ENCODE results near the gene NCOA4. TPM values are rescaled to one million over a fixed set of nuclear protein-coding genes. Genes with fewer than 3 reads are reported as not detected.
"Not testable (repeated sequence)": the region's sequence is repeated elsewhere in the genome, so short reads cannot be mapped to it uniquely, and the experiment has no call there.

The NCOA4 gene
- total RNA-seq, 2 experiments from 2014 or later, result 71.1 to 78.8 TPM

DNA sequence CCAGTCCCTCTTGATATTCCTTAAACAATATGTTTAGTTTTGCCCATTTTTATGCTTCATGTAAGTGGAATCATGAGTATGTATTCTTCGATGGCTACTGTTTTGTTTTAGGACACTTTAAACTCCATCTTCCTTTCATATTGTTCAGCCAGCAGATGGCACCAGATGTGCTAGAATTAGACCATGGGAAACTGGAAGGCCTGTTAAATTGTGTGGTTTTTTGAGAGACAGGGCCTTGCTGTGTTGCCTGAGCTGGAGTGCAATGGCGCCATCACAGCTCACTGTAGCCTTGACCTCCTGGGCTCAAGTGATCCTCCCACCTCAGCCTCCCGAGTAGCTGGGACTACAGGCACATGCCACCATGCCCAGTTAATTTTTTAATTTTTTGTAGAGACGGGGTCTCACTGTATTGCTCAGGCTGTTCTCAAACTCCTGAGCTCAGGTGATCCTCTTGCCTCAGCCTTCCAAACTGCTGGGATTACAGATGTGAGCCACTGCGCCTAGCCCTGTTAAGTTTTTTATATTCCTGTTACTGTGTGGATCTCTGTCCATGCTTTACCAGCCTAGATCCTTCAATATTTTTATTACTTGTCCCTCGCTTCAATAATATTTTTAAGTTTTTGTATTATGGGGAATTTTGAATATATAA is 46.8 kb downstream of the NCOA4 start:
- peaks cover 44% of the 10 kb centered on the region for H3K36me3 ChIP-seq (ENCODE audit: insufficient read depth, low read length)
- H2AFZ ChIP-seq (ENCODE audit: low read length); H3K4me2 ChIP-seq (ENCODE audit: low read length); H3K4me3 ChIP-seq (ENCODE audit: low read depth, low read length, poor library complexity, severe bottlenecking); H4K20me1 ChIP-seq (ENCODE audit: insufficient read depth, low read length); CTCF ChIA-PET (ENCODE audit: unreplicated experiment); BruUV-seq (replicated peaks); H3K27ac ChIP-seq (ENCODE audit: low read depth, low read length, poor library complexity, severe bottlenecking); H3K9me3 ChIP-seq (ENCODE audit: low read length); H3K4me1 ChIP-seq (ENCODE audit: insufficient read depth, low read length, poor library complexity, severe bottlenecking); H3K9me2 ChIP-seq (ENCODE audit: insufficient read depth, low read length); POLR2A ChIA-PET: not testable (repeated sequence)
- H3K79me2 ChIP-seq (ENCODE audit: insufficient read depth, low read depth, low read length), result peaks cover 18% of the 10 kb centered on the region
- DNase-seq (ENCODE audit: low spot score), result peak; percentile 52
- intact Hi-C loops (cut with micrococcal nuclease; ENCODE audit: unreplicated experiment), result loop anchor here (5.0 kb wide), 1 partner anchor 39 kb away; no protein-coding TSS in a partner anchor
- TF ChIP-seq, protein P1, sequence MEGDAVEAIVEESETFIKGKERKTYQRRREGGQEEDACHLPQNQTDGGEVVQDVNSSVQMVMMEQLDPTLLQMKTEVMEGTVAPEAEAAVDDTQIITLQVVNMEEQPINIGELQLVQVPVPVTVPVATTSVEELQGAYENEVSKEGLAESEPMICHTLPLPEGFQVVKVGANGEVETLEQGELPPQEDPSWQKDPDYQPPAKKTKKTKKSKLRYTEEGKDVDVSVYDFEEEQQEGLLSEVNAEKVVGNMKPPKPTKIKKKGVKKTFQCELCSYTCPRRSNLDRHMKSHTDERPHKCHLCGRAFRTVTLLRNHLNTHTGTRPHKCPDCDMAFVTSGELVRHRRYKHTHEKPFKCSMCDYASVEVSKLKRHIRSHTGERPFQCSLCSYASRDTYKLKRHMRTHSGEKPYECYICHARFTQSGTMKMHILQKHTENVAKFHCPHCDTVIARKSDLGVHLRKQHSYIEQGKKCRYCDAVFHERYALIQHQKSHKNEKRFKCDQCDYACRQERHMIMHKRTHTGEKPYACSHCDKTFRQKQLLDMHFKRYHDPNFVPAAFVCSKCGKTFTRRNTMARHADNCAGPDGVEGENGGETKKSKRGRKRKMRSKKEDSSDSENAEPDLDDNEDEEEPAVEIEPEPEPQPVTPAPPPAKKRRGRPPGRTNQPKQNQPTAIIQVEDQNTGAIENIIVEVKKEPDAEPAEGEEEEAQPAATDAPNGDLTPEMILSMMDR (conservative IDR thresholded peaks at IDR 0.05; ENCODE audit: low read length), result peak; percentile 58

DNA sequence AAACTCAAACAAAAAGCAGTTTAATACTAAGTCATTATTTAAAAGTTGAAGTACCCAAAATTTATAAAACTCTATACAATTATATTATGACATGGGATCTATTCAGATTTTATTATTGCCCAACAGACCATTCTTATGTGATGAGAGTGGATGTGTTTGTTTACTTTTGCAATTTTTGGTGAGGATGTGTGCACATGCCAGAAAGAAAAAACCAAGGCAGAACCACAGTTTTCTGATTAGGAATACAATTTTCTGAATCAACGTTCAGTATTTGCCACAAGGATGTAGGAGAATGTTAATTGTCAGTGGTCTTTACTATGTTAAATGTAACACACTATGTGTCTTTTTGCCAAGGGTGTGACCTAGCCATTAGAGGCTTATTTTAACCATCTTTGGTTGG is 49.1 kb downstream of the NCOA4 start:
- Histone ChIP-seq H3K79me2 (ENCODE audit: insufficient read depth, low read depth, low read length) (peaks cover 23% of the 10 kb centered on the region), H3K36me3 (ENCODE audit: insufficient read depth, low read length) (peaks cover 53% of the 10 kb centered on the region)
- BruUV-seq (replicated peaks); H3K27ac ChIP-seq (ENCODE audit: low read depth, low read length, poor library complexity, severe bottlenecking); H3K4me3 ChIP-seq (ENCODE audit: low read depth, low read length, poor library complexity, severe bottlenecking); H4K20me1 ChIP-seq (ENCODE audit: insufficient read depth, low read length); H3K9me2 ChIP-seq (ENCODE audit: insufficient read depth, low read length); H2AFZ ChIP-seq (ENCODE audit: low read length); CTCF ChIA-PET (ENCODE audit: unreplicated experiment); H3K9me3 ChIP-seq (ENCODE audit: low read length); H3K4me2 ChIP-seq (ENCODE audit: low read length); DNase-seq (ENCODE audit: low spot score); H3K4me1 ChIP-seq (ENCODE audit: insufficient read depth, low read length, poor library complexity, severe bottlenecking); POLR2A ChIA-PET: not testable (repeated sequence)
- intact Hi-C loops (cut with micrococcal nuclease; ENCODE audit: unreplicated experiment), result loop anchor here (5.0 kb wide), 1 partner anchor 41 kb away; no protein-coding TSS in a partner anchor

DNA sequence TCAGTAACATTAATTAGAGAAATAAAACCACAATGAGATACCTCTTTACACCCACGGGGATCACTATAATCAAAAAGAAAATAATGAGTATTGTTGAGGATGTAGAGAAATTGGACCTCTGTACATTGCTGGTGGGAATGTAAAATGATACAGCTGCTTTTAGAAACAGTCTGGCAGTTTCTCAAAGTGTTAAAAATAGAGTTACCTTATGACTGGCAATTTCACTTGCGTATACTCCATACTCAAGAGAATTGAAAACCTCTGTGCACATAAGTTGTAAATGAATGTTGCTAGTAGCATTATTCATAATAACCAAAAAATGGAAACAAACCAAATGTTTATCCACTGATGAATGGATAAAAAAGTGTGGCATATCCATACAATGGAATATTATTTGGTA is 51.9 kb downstream of the NCOA4 start:
- H3K4me1 ChIP-seq (ENCODE audit: insufficient read depth, low read length, poor library complexity, severe bottlenecking); POLR2A ChIA-PET; H4K20me1 ChIP-seq (ENCODE audit: insufficient read depth, low read length); H3K9me2 ChIP-seq (ENCODE audit: insufficient read depth, low read length); H3K27ac ChIP-seq (ENCODE audit: low read depth, low read length, poor library complexity, severe bottlenecking); H3K4me2 ChIP-seq (ENCODE audit: low read length); H3K9me3 ChIP-seq (ENCODE audit: low read length); CTCF ChIA-PET (ENCODE audit: unreplicated experiment); DNase-seq (ENCODE audit: low spot score); BruUV-seq (replicated peaks); H2AFZ ChIP-seq (ENCODE audit: low read length); H3K4me3 ChIP-seq (ENCODE audit: low read depth, low read length, poor library complexity, severe bottlenecking): not testable (repeated sequence)
- Histone ChIP-seq H3K36me3 (ENCODE audit: insufficient read depth, low read length) (peaks cover 48% of the 10 kb centered on the region), H3K79me2 (ENCODE audit: insufficient read depth, low read depth, low read length) (peaks cover 34% of the 10 kb centered on the region)
- intact Hi-C loops (cut with micrococcal nuclease; ENCODE audit: unreplicated experiment), result loop anchor here (10.0 kb wide), 1 partner anchor 974 kb away; the partner anchor contains the start of gene ZNF22

DNA sequence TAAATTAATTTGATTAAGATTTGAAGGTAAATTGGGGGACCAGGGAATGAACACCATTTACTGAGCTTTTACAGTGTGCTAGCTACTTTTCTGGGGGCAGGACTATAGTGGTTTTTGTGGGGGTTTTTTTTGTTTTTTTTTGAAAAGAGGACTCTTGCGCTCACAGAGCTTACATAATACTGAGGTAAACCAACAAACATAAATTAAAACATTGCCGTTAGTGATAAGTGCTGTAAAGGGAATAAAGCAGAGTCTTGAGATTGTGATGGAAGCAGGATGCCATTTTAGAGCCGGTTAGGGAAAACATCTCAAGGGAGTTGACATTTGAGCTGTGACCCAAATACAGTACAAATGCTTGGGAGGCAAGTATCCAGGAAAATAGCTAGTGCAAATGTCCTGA is 56.4 kb downstream of the NCOA4 start:
- H3K36me3 ChIP-seq (ENCODE audit: insufficient read depth, low read length), result peaks cover 34% of the 10 kb centered on the region
- H3K4me3 ChIP-seq (ENCODE audit: low read depth, low read length, poor library complexity, severe bottlenecking), result peak overlapping the region; percentile 84
- BruUV-seq (replicated peaks); H3K9me3 ChIP-seq (ENCODE audit: low read length); H3K27ac ChIP-seq (ENCODE audit: low read depth, low read length, poor library complexity, severe bottlenecking); DNase-seq (ENCODE audit: low spot score); CTCF ChIA-PET (ENCODE audit: unreplicated experiment); H4K20me1 ChIP-seq (ENCODE audit: insufficient read depth, low read length); H2AFZ ChIP-seq (ENCODE audit: low read length); H3K9me2 ChIP-seq (ENCODE audit: insufficient read depth, low read length): not testable (repeated sequence)
- peaks cover 63% of the 10 kb centered on the region for H3K79me2 ChIP-seq (ENCODE audit: insufficient read depth, low read depth, low read length)
- peak overlapping the region; percentile 73 for H3K4me2 ChIP-seq (ENCODE audit: low read length)
- POLR2A ChIA-PET, result interaction anchor here (0.7 kb wide), 1 partner anchor 297 kb away, joined by 4 read pairs; no protein-coding TSS in a partner anchor
- intact Hi-C loops (cut with micrococcal nuclease; ENCODE audit: unreplicated experiment), result loop anchor here (10.0 kb wide), 1 partner anchor 969 kb away; the partner anchor contains the start of gene ZNF22
- peaks cover 15% of the 10 kb centered on the region for H3K4me1 ChIP-seq (ENCODE audit: insufficient read depth, low read length, poor library complexity, severe bottlenecking)

DNA sequence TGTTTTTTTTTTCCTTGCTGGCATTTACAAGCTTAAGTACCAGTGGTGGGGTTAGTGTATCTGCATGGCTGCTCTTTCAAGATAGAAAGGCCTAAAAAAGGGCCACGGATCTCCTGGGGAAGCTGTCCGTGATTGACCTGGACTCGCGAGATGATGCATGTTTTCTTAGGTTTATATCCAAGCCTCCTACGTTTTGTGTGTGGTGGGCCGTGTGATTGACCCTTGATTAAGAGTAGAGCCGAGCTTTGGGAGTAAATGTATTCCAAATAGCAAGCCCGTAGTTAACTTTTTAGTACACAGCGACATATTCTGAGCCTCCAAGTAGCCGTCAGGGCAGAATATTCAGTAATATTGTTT is 57.6 kb downstream of the NCOA4 start:
- H3K36me3 ChIP-seq (ENCODE audit: insufficient read depth, low read length), result peaks cover 28% of the 10 kb centered on the region
- H4K20me1 ChIP-seq (ENCODE audit: insufficient read depth, low read length); CTCF ChIA-PET (ENCODE audit: unreplicated experiment); H3K9me3 ChIP-seq (ENCODE audit: low read length); H3K9me2 ChIP-seq (ENCODE audit: insufficient read depth, low read length): not testable (repeated sequence)
- H3K4me2 ChIP-seq (ENCODE audit: low read length), result peak overlapping the region; percentile 73
- TSS peak; percentile 74 for BruUV-seq (replicated peaks)
- H3K4me1 ChIP-seq (ENCODE audit: insufficient read depth, low read length, poor library complexity, severe bottlenecking), result peaks cover 15% of the 10 kb centered on the region
- intact Hi-C loops (cut with micrococcal nuclease; ENCODE audit: unreplicated experiment), result loop anchor here (2.0 to 10.0 kb wide), 2 partner anchors 56 to 968 kb away; partner anchors contain the start of gene ZNF22
- peak overlapping the region; percentile 60; the same call in 1 of the 2 replicates for H2AFZ ChIP-seq (ENCODE audit: low read length)
- POLR2A ChIA-PET, result interaction anchor here (1.1 kb wide), 1 partner anchor 56 kb away, joined by 4 read pairs; no protein-coding TSS in a partner anchor
- peak overlapping the region; percentile 63 for H3K27ac ChIP-seq (ENCODE audit: low read depth, low read length, poor library complexity, severe bottlenecking)
- H3K4me3 ChIP-seq (ENCODE audit: low read depth, low read length, poor library complexity, severe bottlenecking), result peak overlapping the region; percentile 84
- DNase-seq (ENCODE audit: low spot score), result peak; percentile 3
- peaks cover 61% of the 10 kb centered on the region for H3K79me2 ChIP-seq (ENCODE audit: insufficient read depth, low read depth, low read length)
